ENCODE results near the gene ANKS4B. TPM values are rescaled to one million over a fixed set of nuclear protein-coding genes. Genes with fewer than 3 reads are reported as not detected.
"Not testable (repeated sequence)": the region's sequence is repeated elsewhere in the genome, so short reads cannot be mapped to it uniquely, and the experiment has no call there.

The ANKS4B gene
- total and polyA plus RNA-seq, 2 donors from 2014 or later, result 1.4 to 9.7 TPM

- H3K9me3 ChIP-seq (ENCODE audit: control insufficient read depth in 2 of 3, insufficient read depth in 1 of 3, low read length in 3 of 3), result no peaks in the 10 kb centered on the region
- intact Hi-C loops (cut with DNase I), result no loop called here
- no peaks in the 10 kb centered on the region for H3K36me3 ChIP-seq (ENCODE audit: control insufficient read depth in 2 of 3, insufficient read depth in 3 of 3, low read length in 3 of 3)
- FAIRE-seq (no peak), DNase-seq (no peak)
- no peak overlapping the region for H3K9ac ChIP-seq (ENCODE audit: low read length in 3 of 3)
- H3K27me3 ChIP-seq (ENCODE audit: control insufficient read depth, insufficient read depth, low read length), result no peaks in the 10 kb centered on the region
- no peak overlapping the region for H3K4me3 ChIP-seq (ENCODE audit: low read length in 3 of 3)
- TF ChIP-seq CTCF (IDR thresholded peaks at IDR 0.05; ENCODE audit: borderline replicate concordance, extremely low read depth, insufficient read depth), result no peak
- H3K4me1 ChIP-seq (ENCODE audit: control insufficient read depth in 2 of 3, insufficient read depth in 2 of 3, low read depth in 1 of 3, low read length in 3 of 3), result no peaks in the 10 kb centered on the region
- no peak overlapping the region for H3K27ac ChIP-seq (ENCODE audit: low read depth in 2 of 2, low read length in 2 of 2)
Observed at GRCh38 chr16:21190599-21190998, 42.9 kb upstream of the ANKS4B start.

GRCh38 chr16:21192991-21193390 lies 40.5 kb upstream of the ANKS4B start:
- H3K9me3 ChIP-seq (ENCODE audit: control insufficient read depth in 2 of 3, insufficient read depth in 1 of 3, low read length in 3 of 3), result no peaks in the 10 kb centered on the region
- no peak overlapping the region for H3K27ac ChIP-seq (ENCODE audit: low read depth in 2 of 2, low read length in 2 of 2)
- no peak overlapping the region for H3K4me3 ChIP-seq (ENCODE audit: low read length in 3 of 3)
- no peak overlapping the region for H3K9ac ChIP-seq (ENCODE audit: low read length in 3 of 3)
- no peaks in the 10 kb centered on the region for H3K36me3 ChIP-seq (ENCODE audit: control insufficient read depth in 2 of 3, insufficient read depth in 3 of 3, low read length in 3 of 3)
- intact Hi-C loops (cut with DNase I), result no loop called here
- DNase-seq (no peak), FAIRE-seq (no peak)
- TF ChIP-seq CTCF (IDR thresholded peaks at IDR 0.05; ENCODE audit: borderline replicate concordance, extremely low read depth, insufficient read depth), result no peak
- H3K4me1 ChIP-seq (ENCODE audit: control insufficient read depth in 2 of 3, insufficient read depth in 2 of 3, low read depth in 1 of 3, low read length in 3 of 3), result no peaks in the 10 kb centered on the region
- no peaks in the 10 kb centered on the region for H3K27me3 ChIP-seq (ENCODE audit: control insufficient read depth, insufficient read depth, low read length)

- no peak overlapping the region for H3K4me3 ChIP-seq (ENCODE audit: low read length in 3 of 3)
- intact Hi-C loops (cut with DNase I), result no loop called here
- DNase-seq (no peak), FAIRE-seq (no peak)
- H3K9ac ChIP-seq (ENCODE audit: low read length in 3 of 3), result no peak overlapping the region
- no peaks in the 10 kb centered on the region for H3K27me3 ChIP-seq (ENCODE audit: control insufficient read depth, insufficient read depth, low read length)
- no peaks in the 10 kb centered on the region for H3K4me1 ChIP-seq (ENCODE audit: control insufficient read depth in 2 of 3, insufficient read depth in 2 of 3, low read depth in 1 of 3, low read length in 3 of 3)
- no peaks in the 10 kb centered on the region for H3K9me3 ChIP-seq (ENCODE audit: control insufficient read depth in 2 of 3, insufficient read depth in 1 of 3, low read length in 3 of 3)
- H3K27ac ChIP-seq (ENCODE audit: low read depth in 2 of 2, low read length in 2 of 2), result no peak overlapping the region
- no peak for TF ChIP-seq CTCF (IDR thresholded peaks at IDR 0.05; ENCODE audit: borderline replicate concordance, extremely low read depth, insufficient read depth)
- no peaks in the 10 kb centered on the region for H3K36me3 ChIP-seq (ENCODE audit: control insufficient read depth in 2 of 3, insufficient read depth in 3 of 3, low read length in 3 of 3)
Observed at GRCh38 chr16:21194771-21195301, 38.7 kb upstream of the ANKS4B start.

- H3K4me1 ChIP-seq (ENCODE audit: control insufficient read depth in 2 of 3, insufficient read depth in 2 of 3, low read depth in 1 of 3, low read length in 3 of 3); FAIRE-seq; H3K9ac ChIP-seq (ENCODE audit: low read length in 3 of 3); H3K4me3 ChIP-seq (ENCODE audit: low read length in 3 of 3); H3K27me3 ChIP-seq (ENCODE audit: control insufficient read depth, insufficient read depth, low read length); H3K36me3 ChIP-seq (ENCODE audit: control insufficient read depth in 2 of 3, insufficient read depth in 3 of 3, low read length in 3 of 3); intact Hi-C loops (cut with DNase I); DNase-seq; H3K9me3 ChIP-seq (ENCODE audit: control insufficient read depth in 2 of 3, insufficient read depth in 1 of 3, low read length in 3 of 3); H3K27ac ChIP-seq (ENCODE audit: low read depth in 2 of 2, low read length in 2 of 2): not testable (repeated sequence)
Observed at GRCh38 chr16:21195330-21195729, 38.2 kb upstream of the ANKS4B start.
